Activated effector memory CD4-positive, alpha-beta T cell treated with anti-CD3 and anti-CD28 coated beads, Interleukin-2, amount 50 U/mL, for 16 hours (primary cell): ENCODE measurements around the gene FGFRL1.
"Not testable (repeated sequence)": the region's sequence is repeated elsewhere in the genome, so short reads cannot be mapped to it uniquely, and the experiment has no call there.

ENCODE experiments used
- DNase-seq: peaks from one replicate; pipeline ENCODE4 v3.0.0-alpha.2; 2020

The FGFRL1 gene

GRCh38 chr4:993111-994029, 18.1 kb upstream of the FGFRL1 start, which contains the start of gene SLC26A1:
TSS of gene SLC26A1 (minus strand) at chr4:993404. CDS start at chr4:991703, 1,701 bp downstream.
- DNase-seq: no peak

- DNase-seq: no peak
Measured at GRCh38 chr4:995311-996026, 16.0 kb upstream of the FGFRL1 start.

- no peak for DNase-seq
Measured at GRCh38 chr4:996030-996996, 15.1 kb upstream of the FGFRL1 start.

- no peak for DNase-seq
Measured at GRCh38 chr4:996997-997374, 14.4 kb upstream of the FGFRL1 start.

- no peak for DNase-seq
Measured at GRCh38 chr4:997375-998071, 13.9 kb upstream of the FGFRL1 start.

GRCh38 chr4:998096-998691, 13.2 kb upstream of the FGFRL1 start:
- no peak for DNase-seq

- DNase-seq: not testable (repeated sequence)
Measured at GRCh38 chr4:999240-999863, 12.1 kb upstream of the FGFRL1 start.

GRCh38 chr4:999882-1000425, 11.5 kb upstream of the FGFRL1 start:
- no peak for DNase-seq

- DNase-seq: no peak
Measured at GRCh38 chr4:1000686-1001260, 10.7 kb upstream of the FGFRL1 start.

- no peak for DNase-seq
Measured at GRCh38 chr4:1001561-1002130, 9.8 kb upstream of the FGFRL1 start.

- no peak for DNase-seq
Measured at GRCh38 chr4:1002131-1002630, 9.2 kb upstream of the FGFRL1 start.

- DNase-seq: no peak
Measured at GRCh38 chr4:1002631-1003251, 8.7 kb upstream of the FGFRL1 start.

- DNase-seq: no peak
Measured at GRCh38 chr4:1003271-1004070, 8.0 kb upstream of the FGFRL1 start.

- no peak for DNase-seq
Measured at GRCh38 chr4:1004071-1004418, 7.4 kb upstream of the FGFRL1 start.

- DNase-seq: no peak
Measured at GRCh38 chr4:1004557-1005485, 6.6 kb upstream of the FGFRL1 start.

GRCh38 chr4:1006856-1007255, 4.6 kb upstream of the FGFRL1 start:
- DNase-seq: no peak

GRCh38 chr4:1008840-1009541, 2.4 kb upstream of the FGFRL1 start:
- DNase-seq: peak; percentile 76
